OCI-M2 (cell line): ENCODE results near the gene ZNF598.
"Not testable (repeated sequence)": the region's sequence is repeated elsewhere in the genome, so short reads cannot be mapped to it uniquely, and the experiment has no call there.

Experiments used
- DNase-seq: peaks from one replicate; lab custom pipeline; 2025; ENCODE audit not compliant: unreplicated experiment; lab: John Stamatoyannopoulos, UW

ZNF598 gene

DNA sequence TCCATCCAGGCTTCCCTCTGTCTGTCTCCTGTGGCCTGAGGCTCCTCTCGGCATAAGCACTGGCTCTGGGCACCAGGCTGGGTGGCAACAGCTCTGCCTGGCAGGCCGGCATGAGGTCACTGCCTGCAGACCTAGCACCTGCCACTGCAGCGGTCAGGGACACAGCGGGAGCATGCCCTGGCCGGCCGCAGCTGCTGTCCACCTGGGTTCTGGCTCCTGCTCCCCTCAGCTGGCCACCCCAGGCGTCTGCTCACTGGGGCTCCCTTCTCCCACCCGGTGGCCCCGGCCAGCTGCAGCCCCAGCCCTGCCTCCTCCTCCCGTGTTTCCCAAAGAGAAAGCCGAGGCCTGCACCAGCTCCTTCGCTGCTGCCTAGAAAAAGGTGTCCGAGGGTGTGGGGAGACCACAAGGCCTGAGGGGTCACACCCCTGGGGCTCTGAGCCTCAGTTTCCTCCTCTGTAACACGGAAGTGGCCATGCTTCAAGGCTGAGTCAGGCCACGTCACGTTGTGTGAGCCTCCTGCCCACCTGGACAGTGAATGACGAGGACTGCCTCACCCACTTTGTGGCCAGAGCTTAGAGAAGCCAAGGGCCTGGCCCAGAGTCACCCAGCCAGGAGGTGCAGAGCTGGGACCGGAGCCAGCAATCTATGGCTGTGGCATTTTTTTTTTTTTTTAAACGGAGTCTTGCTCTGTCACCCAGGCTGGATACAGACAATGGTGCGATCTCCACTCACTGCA, 31.3 kb upstream of the ZNF598 start:
- DNase-seq, result no peak

DNA sequence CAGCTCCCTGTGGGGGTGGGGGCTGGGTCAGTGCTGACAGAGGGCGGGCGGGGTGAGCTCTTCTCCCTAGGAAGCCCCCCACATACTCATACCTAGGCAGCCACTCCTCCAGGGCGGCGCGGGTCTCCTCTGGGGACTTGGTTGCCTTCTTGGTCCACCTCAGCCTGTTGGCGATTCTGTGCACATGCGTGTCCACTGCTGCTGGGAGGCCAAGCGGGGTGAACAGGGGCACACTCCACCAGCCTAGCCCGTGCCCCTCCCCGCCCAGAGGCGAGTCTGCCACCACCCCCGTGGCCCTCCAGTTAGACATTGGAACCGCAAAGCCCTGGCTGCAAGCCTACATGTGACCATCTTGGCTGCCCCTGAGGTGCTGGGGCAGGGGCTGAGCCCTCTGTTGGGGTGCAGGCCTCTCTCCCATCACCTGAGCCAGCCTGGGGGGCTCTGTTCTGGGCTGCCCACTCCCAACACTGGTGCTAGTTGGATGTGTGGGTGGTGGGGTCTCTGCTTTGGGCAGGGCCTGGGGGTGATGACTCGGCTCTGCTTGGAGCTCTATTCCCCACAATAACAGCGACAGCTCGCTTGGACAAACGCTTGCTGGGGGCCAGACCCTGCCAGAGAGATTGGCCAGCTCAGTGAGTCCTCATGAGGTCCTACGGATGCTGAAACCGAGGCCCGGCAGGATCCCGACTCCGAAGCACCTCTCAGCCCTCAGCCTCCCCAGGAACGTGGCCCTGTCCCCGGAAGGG, 30.6 kb upstream of the ZNF598 start:
- DNase-seq, result no peak

DNA sequence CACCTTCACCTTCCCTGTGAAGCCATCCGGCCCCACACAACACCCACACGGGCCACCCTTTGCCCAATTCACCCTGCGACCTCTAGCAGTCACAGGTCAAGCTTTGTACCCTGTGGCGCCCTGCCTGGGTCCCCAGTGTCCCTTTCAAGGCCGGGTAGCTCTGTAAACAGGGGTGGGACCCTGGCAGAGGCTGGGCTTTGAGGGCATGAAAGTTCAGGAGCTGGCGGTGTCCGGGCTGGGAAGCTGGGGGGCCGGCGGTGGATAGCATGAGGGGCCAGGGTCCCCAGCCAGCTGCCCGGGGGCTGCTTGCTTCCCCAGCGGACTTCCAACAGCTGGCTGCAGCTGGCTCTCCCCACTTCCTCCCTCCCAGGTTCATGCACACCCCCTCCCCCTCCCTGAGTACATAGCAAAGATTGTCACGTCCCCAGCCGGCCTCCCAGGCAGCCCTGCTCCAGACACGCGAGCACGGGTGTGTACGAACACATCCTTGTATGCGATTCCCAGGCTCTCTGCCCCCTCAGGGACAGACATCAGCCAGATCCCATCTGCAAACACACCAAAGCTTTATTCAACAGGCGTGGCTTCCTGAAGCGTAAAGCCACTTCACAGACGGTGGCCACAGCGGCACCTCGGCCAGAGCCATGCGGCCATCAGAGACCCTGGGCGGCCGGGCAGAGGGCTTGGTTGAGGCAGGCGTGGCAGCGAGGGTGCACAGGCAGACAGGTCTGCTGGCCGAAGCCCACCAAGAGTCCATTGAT, 29.8 kb upstream of the ZNF598 start:
- no peak for DNase-seq

GRCh38 chr16:2038382-2039231, 29.0 kb upstream of the ZNF598 start:
- no peak for DNase-seq

DNA sequence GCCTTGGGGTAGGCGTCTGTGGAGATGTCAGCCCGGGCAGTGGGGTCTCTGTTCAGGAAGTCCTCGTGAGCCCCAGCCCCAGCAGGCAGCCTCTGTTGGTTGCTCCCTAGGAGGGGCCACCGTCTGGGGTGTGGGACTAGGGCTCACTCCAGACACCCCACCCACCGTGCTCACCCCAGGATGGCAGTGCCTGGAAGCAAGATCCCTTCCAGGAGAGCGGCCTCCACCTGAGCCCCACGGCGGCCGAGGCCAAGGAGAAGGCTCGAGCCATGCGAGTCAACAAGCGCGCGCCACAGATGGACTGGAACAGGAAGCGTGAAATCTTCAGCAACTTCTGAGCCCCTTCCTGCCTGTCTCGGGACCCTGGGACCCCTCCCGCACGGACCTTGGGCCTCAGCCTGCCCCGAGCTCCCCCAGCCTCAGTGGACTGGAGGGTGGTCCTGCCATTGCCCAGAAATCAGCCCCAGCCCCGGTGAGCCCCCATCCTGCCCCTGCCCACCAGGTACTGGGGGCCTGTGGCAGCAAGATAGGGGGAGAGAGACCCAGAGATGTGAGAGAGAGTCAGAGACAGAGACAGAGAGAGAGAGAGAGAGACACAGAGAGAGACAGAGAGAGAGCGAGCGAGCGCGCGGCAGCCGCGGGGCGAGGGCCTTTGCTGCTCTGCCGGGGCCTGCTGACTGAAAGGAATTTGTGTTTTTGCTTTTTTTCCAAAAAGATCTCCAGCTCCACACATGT, 28.2 kb upstream of the ZNF598 start:
- DNase-seq, result no peak

- no peak for DNase-seq
Observed at GRCh38 chr16:2037115-2037514, 27.5 kb upstream of the ZNF598 start.

- DNase-seq, result no peak
Observed at GRCh38 chr16:2036200-2036966, 26.8 kb upstream of the ZNF598 start.

GRCh38 chr16:2035431-2036199, 26.0 kb upstream of the ZNF598 start:
- no peak for DNase-seq

GRCh38 chr16:2034696-2035430, 25.2 kb upstream of the ZNF598 start:
- DNase-seq, result no peak

- DNase-seq, result not testable (repeated sequence)
Observed at GRCh38 chr16:2033909-2034695, 24.5 kb upstream of the ZNF598 start.

- DNase-seq, result no peak
Observed at GRCh38 chr16:2033057-2033908, 23.7 kb upstream of the ZNF598 start.

- no peak for DNase-seq
Observed at GRCh38 chr16:2032285-2033056, 22.9 kb upstream of the ZNF598 start.

- DNase-seq, result no peak
Observed at GRCh38 chr16:2031081-2031577, 21.5 kb upstream of the ZNF598 start.

- no peak for DNase-seq
Observed at GRCh38 chr16:2030036-2030435, 20.4 kb upstream of the ZNF598 start.

DNA sequence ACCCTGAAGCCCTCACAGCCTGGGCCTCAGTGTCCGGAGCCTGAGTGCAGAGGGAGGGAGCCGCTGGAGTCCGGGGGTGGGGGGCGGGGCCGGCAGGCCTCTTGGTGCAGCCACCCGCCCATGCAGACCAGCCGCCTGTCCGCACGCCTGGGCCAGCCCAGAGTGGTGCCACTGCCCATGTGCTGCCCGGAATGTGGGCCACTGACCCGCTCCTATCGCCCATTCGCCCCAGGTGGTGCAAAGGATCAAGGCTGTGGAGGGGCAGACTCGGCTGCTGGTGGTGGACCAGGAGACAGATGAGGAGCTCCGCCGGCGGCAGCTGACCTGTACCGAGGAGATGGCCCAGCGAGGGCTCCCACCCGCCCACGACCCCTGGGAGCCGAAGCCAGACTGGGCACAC, 19.7 kb upstream of the ZNF598 start:
- DNase-seq, result no peak
